Kidney (tissue), 14 donors: ENCODE measurements around the gene TMEM240. TPM values are rescaled to one million over a fixed set of nuclear protein-coding genes. Genes with fewer than 3 reads are reported as not detected.

Experiments used
- DNase-seq, 5 donors: peaks; one replicate each; pipeline ENCODE4 v3.0.0-alpha.2; 2013 to 2020
- FAIRE-seq: peaks from 2 replicates; lab custom pipeline; 2012; peaks lifted over from hg19 to GRCh38; lab: Jason Lieb, UNC
- H3K27ac ChIP-seq, 2 donors: one replicate each; pipeline ENCODE4 v1.7.0; 2013; ENCODE audit warnings: low read depth in 2 of 2, low read length in 2 of 2, inconsistent platforms in 1 of 2
- H3K27me3 ChIP-seq: one replicate; pipeline ENCODE4 v1.7.1; 2013; ENCODE audit warnings: low read length, inconsistent platforms; ENCODE audit not compliant: control insufficient read depth, insufficient read depth
- H3K36me3 ChIP-seq, 3 donors: one replicate each; pipeline versions ENCODE4 v1.7.0 to v1.7.1; 2013; ENCODE audit warnings: low read length in 3 of 3, control low read depth in 1 of 3, inconsistent platforms in 1 of 3; ENCODE audit not compliant: insufficient read depth in 3 of 3, control insufficient read depth in 2 of 3
- H3K4me1 ChIP-seq, 3 donors: one replicate each; pipeline versions ENCODE4 v1.7.0 to v1.7.1; 2013; ENCODE audit warnings: low read length in 3 of 3, inconsistent platforms in 1 of 3, low read depth in 1 of 3; ENCODE audit not compliant: control insufficient read depth in 2 of 3, insufficient read depth in 2 of 3
- H3K4me3 ChIP-seq, 3 donors: one replicate each; pipeline versions ENCODE4 v1.7.0 to v1.8.1; 2013; ENCODE audit warnings: low read length in 3 of 3, control low read depth in 1 of 3, inconsistent platforms in 1 of 3
- H3K9ac ChIP-seq, 3 donors: one replicate each; pipeline versions ENCODE4 v1.7.0 to v1.7.1; 2013; ENCODE audit warnings: low read length in 3 of 3, control low read depth in 1 of 3, inconsistent platforms in 1 of 3
- H3K9me3 ChIP-seq, 3 donors: one replicate each; pipeline versions ENCODE4 v1.7.0 to v1.7.1; 2013; ENCODE audit warnings: low read length in 3 of 3, control low read depth in 1 of 3, inconsistent platforms in 1 of 3; ENCODE audit not compliant: control insufficient read depth in 2 of 3, insufficient read depth in 1 of 3
- intact Hi-C: fragments of 100-400 bp; cut with DNase I; formaldehyde crosslinking; loops from one replicate; pipeline ENCODE4 v1.11.1; 2022
- polyA plus RNA-seq: library from polyadenylated mRNA; stranded (reverse); fragments of 350-450 nt; fragmentation: Illumina TruSeq; extraction: RNeasy Lipid Tissue Mini Kit (QIAGEN cat#74804); gene quantifications from one replicate; pipeline ENCODE4 v1.2.3, GENCODE V29; 2014; ENCODE audit warnings: low read depth, low replicate concordance; ENCODE audit not compliant: insufficient read depth
- total RNA-seq: library from RNA; stranded (reverse); fragmentation: NEBNext Ultra II Directional; extraction: Animal tissue kit (Norgen Biotek cat#: 25700); gene quantifications from one replicate; pipeline ENCODE4 v1.2.1, GENCODE V29; 2021
- TF ChIP-seq, protein P1 (sequence below): IDR thresholded peaks from 3 replicates; pipeline ENCODE4 v1.5.1; 2012; ENCODE audit warnings: mild to moderate bottlenecking, moderate library complexity, borderline replicate concordance; ENCODE audit not compliant: insufficient read depth; ENCODE audit errors: extremely low read depth
- donor health status: control.
- donor health status: control.
- donor health status: control.
- donor health status: control.
- donor health status: control.
- donor health status: DM: yes; HTN: yes; CAD: no.
- donor health status: Normal renal cell carcinoma (clear cell type).

Gene TMEM240
- total and polyA plus RNA-seq, 2 donors from 2014 or later, result 1.7 to 1.9 TPM

DNA sequence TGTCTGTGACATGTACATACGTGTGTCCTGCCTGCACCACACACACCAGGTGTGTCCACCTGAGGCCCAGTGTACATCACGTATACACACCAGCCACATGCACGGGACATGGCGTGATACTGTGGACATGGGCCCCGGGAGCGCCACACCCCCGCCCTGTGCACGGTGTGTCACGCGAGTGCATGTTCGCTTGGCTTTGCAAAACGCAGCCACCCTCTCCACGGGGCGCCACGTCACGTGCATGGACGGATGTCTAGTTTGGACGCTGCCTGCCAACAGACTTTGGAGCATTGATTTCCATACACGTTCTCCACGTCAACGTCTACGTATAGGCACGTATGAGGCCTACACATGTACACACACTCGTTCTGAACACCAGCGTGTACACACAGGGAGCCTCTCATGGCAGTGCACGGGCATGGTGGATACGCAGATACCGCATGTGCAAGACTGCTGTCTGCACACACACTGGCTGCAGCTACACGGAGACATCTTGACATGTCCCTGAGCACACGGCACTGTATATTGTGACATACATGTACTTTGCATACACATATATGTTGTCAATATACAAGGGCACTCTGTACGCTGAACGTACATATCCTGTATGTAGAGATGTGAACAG, 2.7 kb downstream of the TMEM240 start:
- intact Hi-C loops, result no loop called here
- no peaks in the 10 kb centered on the region for H3K27me3 ChIP-seq
- FAIRE-seq (no peak), DNase-seq (no peak)
- no peak overlapping the region for H3K9ac ChIP-seq
- peaks cover 0 to 3% (median 0%) of the 10 kb centered on the region in 3 donors for H3K36me3 ChIP-seq
- H3K4me1 ChIP-seq, result peaks cover 0 to 6% (median 0%) of the 10 kb centered on the region in 3 donors
- no peaks in the 10 kb centered on the region for H3K9me3 ChIP-seq
- H3K27ac ChIP-seq, result no peak overlapping the region
- no peak overlapping the region for H3K4me3 ChIP-seq
- TF ChIP-seq, protein P1, sequence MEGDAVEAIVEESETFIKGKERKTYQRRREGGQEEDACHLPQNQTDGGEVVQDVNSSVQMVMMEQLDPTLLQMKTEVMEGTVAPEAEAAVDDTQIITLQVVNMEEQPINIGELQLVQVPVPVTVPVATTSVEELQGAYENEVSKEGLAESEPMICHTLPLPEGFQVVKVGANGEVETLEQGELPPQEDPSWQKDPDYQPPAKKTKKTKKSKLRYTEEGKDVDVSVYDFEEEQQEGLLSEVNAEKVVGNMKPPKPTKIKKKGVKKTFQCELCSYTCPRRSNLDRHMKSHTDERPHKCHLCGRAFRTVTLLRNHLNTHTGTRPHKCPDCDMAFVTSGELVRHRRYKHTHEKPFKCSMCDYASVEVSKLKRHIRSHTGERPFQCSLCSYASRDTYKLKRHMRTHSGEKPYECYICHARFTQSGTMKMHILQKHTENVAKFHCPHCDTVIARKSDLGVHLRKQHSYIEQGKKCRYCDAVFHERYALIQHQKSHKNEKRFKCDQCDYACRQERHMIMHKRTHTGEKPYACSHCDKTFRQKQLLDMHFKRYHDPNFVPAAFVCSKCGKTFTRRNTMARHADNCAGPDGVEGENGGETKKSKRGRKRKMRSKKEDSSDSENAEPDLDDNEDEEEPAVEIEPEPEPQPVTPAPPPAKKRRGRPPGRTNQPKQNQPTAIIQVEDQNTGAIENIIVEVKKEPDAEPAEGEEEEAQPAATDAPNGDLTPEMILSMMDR, result no peak

DNA sequence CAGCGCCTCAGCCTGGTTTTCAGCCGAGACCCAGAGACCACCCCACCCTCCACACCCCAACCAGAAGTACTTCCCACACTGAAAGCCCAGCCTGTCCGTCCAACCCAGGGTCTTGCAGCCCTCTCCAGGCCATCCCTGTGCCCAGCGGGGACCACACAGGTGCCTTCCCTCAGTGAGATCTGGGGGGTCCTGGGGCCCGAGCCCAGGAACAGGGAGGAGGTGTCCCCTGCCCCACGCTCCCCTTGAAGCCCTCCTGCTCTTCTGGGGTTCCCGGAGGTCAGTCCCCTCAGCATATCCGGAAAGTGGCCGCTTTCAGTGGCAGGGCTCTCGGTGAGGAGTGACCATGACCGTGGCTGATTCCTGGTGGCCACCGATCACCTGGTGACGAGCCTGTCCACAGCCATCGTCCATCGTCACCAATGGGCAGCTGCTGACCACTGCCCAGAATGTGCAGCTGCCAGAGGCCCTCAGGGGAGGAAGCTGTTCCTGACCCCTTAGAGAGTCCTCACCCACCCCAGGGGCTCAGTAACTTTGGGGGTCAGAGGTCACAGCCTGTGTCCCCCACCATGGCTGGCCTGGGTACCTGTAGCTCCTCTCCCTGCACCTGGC, 3.4 kb downstream of the TMEM240 start:
- Histone ChIP-seq H3K27me3 (no peaks in the 10 kb centered on the region), H3K36me3 (peaks cover 0 to 3% (median 0%) of the 10 kb centered on the region in 3 donors), H3K4me3 (no peak overlapping the region), H3K4me1 (peaks cover 0 to 6% (median 0%) of the 10 kb centered on the region in 3 donors), H3K9ac (no peak overlapping the region), H3K9me3 (no peaks in the 10 kb centered on the region), H3K27ac (no peak overlapping the region)
- DNase-seq (no peak), FAIRE-seq (no peak)
- intact Hi-C loops, result no loop called here
- TF ChIP-seq, protein P1, result no peak

DNA sequence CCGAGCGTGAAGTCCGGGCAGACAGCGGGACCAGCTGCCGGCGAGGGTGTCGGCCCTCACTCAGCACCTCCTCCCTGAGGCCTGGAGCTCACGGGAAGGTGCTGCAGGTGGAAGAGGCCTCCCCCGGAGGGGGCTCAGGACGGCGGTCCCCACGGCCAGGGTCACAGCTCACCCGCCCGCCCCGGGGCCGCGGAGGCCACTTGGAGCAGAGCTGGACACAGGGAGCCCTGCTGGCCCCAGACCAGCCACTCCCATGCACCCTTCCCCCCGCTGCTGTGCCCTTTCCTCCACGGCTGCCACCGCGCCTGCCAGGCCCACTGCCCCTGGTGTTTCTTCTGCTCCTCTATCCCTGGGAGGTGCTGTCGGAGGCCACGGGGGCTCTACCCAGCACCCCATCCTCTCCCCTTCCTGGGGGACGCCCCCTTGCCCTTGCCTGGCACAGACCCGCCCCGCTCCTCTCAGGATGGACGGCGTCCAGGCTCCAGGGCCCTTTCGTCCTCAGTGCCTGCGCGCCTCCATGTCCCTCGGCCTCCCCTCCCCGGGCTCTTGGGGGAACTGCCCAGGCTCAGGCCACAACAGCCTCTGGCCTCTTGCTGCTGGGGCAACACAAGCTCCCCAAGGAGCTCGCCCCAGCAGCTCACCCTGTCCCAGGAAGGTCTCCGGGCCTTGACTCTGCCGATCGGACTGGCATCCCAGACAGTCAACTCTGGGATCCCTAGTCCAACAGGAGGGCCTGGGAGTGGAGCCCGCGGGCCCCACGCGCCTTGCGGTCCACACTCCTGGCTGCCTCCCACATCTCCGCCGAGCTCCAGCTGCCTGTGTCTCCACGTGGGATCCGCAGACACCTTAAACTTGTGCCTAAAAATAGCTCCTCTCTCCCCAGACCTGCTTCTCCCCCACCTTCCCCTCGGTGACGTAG, 4.1 kb downstream of the TMEM240 start:
- Histone ChIP-seq H3K9me3 (peaks cover 0 to 3% (median 0%) of the 10 kb centered on the region in 3 donors), H3K9ac (no peak overlapping the region), H3K4me1 (peaks cover 0 to 6% (median 0%) of the 10 kb centered on the region in 3 donors), H3K4me3 (no peak overlapping the region), H3K36me3 (no peaks in the 10 kb centered on the region), H3K27ac (no peak overlapping the region), H3K27me3 (no peaks in the 10 kb centered on the region)
- TF ChIP-seq, protein P1, result no peak
- FAIRE-seq, result no peak
- no peak for DNase-seq
- intact Hi-C loops, result no loop called here
